H1 (cell line): ENCODE results near the gene MAP1B. TPM values are rescaled to one million over a fixed set of nuclear protein-coding genes. Genes with fewer than 3 reads are reported as not detected.

Source experiments
- ASH2L ChIP-seq: fragments of 200-600, 300-600 bp; sonication (generic); IDR thresholded peaks from one replicate; pipeline ENCODE4 v1.7.1; 2017; ENCODE audit warnings: low read length
- BCL11A ChIP-seq, 2 experiments: IDR thresholded peaks; one replicate each; pipeline ENCODE4 v1.6.1; 2011; ENCODE audit warnings: low read depth in 2 of 2, low read length in 2 of 2, mild to moderate bottlenecking in 2 of 2
- CTBP2 ChIP-seq: IDR thresholded peaks from 2 replicates; pipeline ENCODE4 v1.7.0; 2011; ENCODE audit warnings: borderline replicate concordance, mild to moderate bottlenecking, moderate library complexity, mixed read lengths, low read length; ENCODE audit not compliant: insufficient read depth, insufficient read length
- FOSL1 ChIP-seq: IDR thresholded peaks from 2 replicates; pipeline ENCODE4 v1.6.1; 2011; ENCODE audit warnings: mild to moderate bottlenecking, low read depth, low read length, moderate library complexity; ENCODE audit not compliant: insufficient read depth
- HDAC2 ChIP-seq, 2 experiments: fragments of 300-600 bp in 1 of 2; sonication (generic) in 1 of 2; IDR thresholded peaks; 2 replicates each; pipeline ENCODE4 v1.6.1; 2011 to 2012; ENCODE audit warnings: low read depth in 2 of 2, low read length in 2 of 2, mild to moderate bottlenecking in 2 of 2, moderate library complexity in 2 of 2, borderline replicate concordance in 1 of 2, inconsistent platforms in 1 of 2
- KDM4A ChIP-seq: IDR thresholded peaks from one replicate; pipeline ENCODE4 v1.7.1; 2012; ENCODE audit warnings: low read depth, mild to moderate bottlenecking, moderate library complexity, low read length, inconsistent platforms; ENCODE audit not compliant: severe bottlenecking
- POLR2A ChIP-seq, 2 experiments: IDR thresholded peaks; 1 replicate in 1 of 2; 2 replicates in 1 of 2; pipeline ENCODE4 v1.6.1; 2011; ENCODE audit warnings: low read depth in 2 of 2, low read length in 2 of 2, mild to moderate bottlenecking in 2 of 2; ENCODE audit errors: control extremely low read depth in 1 of 2
- polyA plus RNA-seq, 7 experiments: library from polyadenylated mRNA; depleted of rRNA in 3 of 7; stranded (reverse) in 5 of 7; unstranded in 2 of 7; fragments of >200 nt in 5 of 7; fragments of 200-250 nt in 2 of 7; gene quantifications; 1 replicate in 5 of 7; 2 replicates in 1 of 7; 4 replicates in 1 of 7; pipeline versions ENCODE4 v1.2.1 to v1.2.3, GENCODE V29; 2011 to 2013; ENCODE audit warnings: missing spikeins in 2 of 7, mixed read lengths in 2 of 7
- total RNA-seq: library from RNA; stranded (reverse); fragmentation: NEBNext Ultra II Directional; extraction: Animal tissue kit (Norgen Biotek cat#: 25700); gene quantifications from 2 replicates; pipeline ENCODE4 v1.2.1, GENCODE V29; 2021
- TF ChIP-seq, protein P1 (sequence below): IDR thresholded peaks from 2 replicates; pipeline ENCODE4 v1.6.1; 2012; ENCODE audit warnings: inconsistent platforms
- TF ChIP-seq, protein P2 (sequence below): IDR thresholded peaks from 2 replicates; pipeline ENCODE4 v1.6.1; 2011; ENCODE audit warnings: low read length, improper control_type of control experiment

The MAP1B gene
- total and polyA plus RNA-seq, 2 of the 8 experiments (the other 6 are each of a cell fraction or from before 2014, with no cell fraction given), result 24.5 to 120 TPM

DNA sequence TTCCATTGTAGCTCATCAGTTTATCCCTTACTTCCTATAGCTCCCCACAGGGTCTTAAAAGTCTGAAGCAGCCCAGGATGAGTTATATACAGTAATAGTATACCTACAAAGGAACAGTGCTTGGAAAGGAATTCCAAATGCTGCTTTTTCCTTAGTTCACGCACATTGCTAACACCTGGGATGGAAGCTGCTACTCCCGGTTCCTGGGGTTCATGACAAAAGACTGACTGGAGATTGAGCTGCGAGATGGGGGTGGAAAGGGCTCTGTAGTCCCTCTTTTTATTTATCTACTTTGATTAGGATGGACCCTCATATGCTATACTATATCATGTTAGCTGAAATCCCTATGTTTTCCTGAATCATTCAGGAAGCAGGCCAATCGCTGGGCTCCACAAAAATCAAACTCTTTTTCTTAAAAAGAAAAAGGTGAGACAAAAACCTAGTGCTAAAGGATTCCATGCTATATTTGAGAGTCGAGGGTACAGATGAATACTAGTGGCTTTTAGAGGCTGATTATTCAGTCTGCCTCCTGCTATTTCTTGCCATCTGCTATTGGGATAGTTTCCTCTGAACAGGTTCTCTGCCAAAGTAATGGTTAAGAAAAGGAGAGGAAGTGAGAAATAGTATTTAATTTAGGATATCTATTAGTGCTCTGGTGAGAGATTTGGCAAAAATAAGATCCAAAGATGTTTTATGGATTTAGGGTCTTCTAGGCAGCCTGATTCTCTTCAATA lies 131.6 kb downstream of the MAP1B start (continued):
- TF ChIP-seq POLR2A (IDR thresholded peaks at IDR 0.05; ENCODE audit: control extremely low read depth in 1 of 2, low read depth in 2 of 2, low read length in 2 of 2), result 0 out of 3 replicates have a peak, but pooled peaks of 1 of the 2 experiments have one; percentile 12
- TF ChIP-seq, protein P1, sequence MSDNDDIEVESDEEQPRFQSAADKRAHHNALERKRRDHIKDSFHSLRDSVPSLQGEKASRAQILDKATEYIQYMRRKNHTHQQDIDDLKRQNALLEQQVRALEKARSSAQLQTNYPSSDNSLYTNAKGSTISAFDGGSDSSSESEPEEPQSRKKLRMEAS, result no peak
- TF ChIP-seq CTBP2, result no peak
- TF ChIP-seq, protein P2, sequence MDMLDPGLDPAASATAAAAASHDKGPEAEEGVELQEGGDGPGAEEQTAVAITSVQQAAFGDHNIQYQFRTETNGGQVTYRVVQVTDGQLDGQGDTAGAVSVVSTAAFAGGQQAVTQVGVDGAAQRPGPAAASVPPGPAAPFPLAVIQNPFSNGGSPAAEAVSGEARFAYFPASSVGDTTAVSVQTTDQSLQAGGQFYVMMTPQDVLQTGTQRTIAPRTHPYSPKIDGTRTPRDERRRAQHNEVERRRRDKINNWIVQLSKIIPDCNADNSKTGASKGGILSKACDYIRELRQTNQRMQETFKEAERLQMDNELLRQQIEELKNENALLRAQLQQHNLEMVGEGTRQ, result no peak
- TF ChIP-seq ASH2L, result peak; percentile 51
- no peak for TF ChIP-seq FOSL1
- TF ChIP-seq KDM4A, result no peak
- peak in 1 of 2 experiments; percentile 76; a peak in 1 of 4 replicates for TF ChIP-seq HDAC2 (IDR thresholded peaks at IDR 0.05; ENCODE audit: borderline replicate concordance in 1 of 2, low read depth in 2 of 2, low read length in 2 of 2)
- no peak for TF ChIP-seq BCL11A (IDR thresholded peaks at IDR 0.05; ENCODE audit: low read depth in 2 of 2, low read length in 2 of 2)
